Left lung (tissue), 10 donors: Measurements from ENCODE around the gene DLG4. TPM values are rescaled to one million over a fixed set of nuclear protein-coding genes. Genes with fewer than 3 reads are reported as not detected.

Experiments
- ATAC-seq: fragments of 200-7000 bp; cut with Tn5 transposase; one replicate; pipeline ENCODE4 v1.9.1; 2020; ENCODE audit warnings: moderate library complexity
- DNase-seq, 4 donors: peaks; one replicate each; pipeline ENCODE4 v3.0.0-alpha.2; 2013 to 2020
- H3K27ac ChIP-seq, 2 donors: fragments of 200-600 bp; sonication (generic) in 1 of 2; one replicate each; pipeline versions ENCODE4 v1.5.0 to v1.8.0; 2020 to 2021
- H3K27me3 ChIP-seq, 2 donors: fragments of 200-600 bp; sonication (generic) in 1 of 2; one replicate each; pipeline versions ENCODE4 v1.5.0 to v1.8.0; 2020 to 2021
- H3K36me3 ChIP-seq, 2 donors: fragments of 200-600 bp; sonication (generic) in 1 of 2; one replicate each; pipeline versions ENCODE4 v1.5.0 to v1.8.0; 2020 to 2021
- H3K4me1 ChIP-seq, 2 donors: fragments of 200-600 bp; one replicate each; pipeline ENCODE4 v1.8.0; 2021
- H3K4me3 ChIP-seq, 2 donors: fragments of 200-600 bp; sonication (generic) in 1 of 2; one replicate each; pipeline versions ENCODE4 v1.5.0 to v1.8.0; 2020 to 2021; ENCODE audit warnings: mild to moderate bottlenecking in 1 of 2
- H3K9me3 ChIP-seq, 2 donors: fragments of 200-600 bp; sonication (generic) in 1 of 2; one replicate each; pipeline versions ENCODE4 v1.5.0 to v1.8.0; 2020 to 2021
- CTCF ChIP-seq, 2 donors: fragments of 200-600 bp; sonication (generic) in 1 of 2; IDR thresholded peaks; one replicate each; pipeline versions ENCODE4 v1.5.0 to v1.8.0; 2021; ENCODE audit warnings: antibody characterized with exemption in 2 of 2
- intact Hi-C, 2 donors: fragments of 100-400 bp; cut with DNase I; formaldehyde crosslinking; loops; one replicate each; pipeline versions ENCODE4 v1.11.2 to v1.14.2; 2022
- polyA plus RNA-seq, 6 donors: library from polyadenylated mRNA; unstranded; fragments of 120-200 nt; gene quantifications; one replicate each; pipeline ENCODE4 v1.2.1, GENCODE V29; 2013; ENCODE audit not compliant: insufficient read length in 6 of 6
- total RNA-seq, 2 donors: library from RNA; stranded (reverse); fragmentation: NEBNext Ultra II Directional; extraction: Animal tissue kit (Norgen Biotek cat#: 25700); gene quantifications; one replicate each; pipeline ENCODE4 v1.2.1, GENCODE V29; 2021
- donor health status: DM: no; HTN: yes; CAD: no.
- donor health status: DM: no; HTN: no; CAD: no.

Gene DLG4
- total and polyA plus RNA-seq, 8 donors: 25.9 to 60.0 (median 45.1) TPM

DNA sequence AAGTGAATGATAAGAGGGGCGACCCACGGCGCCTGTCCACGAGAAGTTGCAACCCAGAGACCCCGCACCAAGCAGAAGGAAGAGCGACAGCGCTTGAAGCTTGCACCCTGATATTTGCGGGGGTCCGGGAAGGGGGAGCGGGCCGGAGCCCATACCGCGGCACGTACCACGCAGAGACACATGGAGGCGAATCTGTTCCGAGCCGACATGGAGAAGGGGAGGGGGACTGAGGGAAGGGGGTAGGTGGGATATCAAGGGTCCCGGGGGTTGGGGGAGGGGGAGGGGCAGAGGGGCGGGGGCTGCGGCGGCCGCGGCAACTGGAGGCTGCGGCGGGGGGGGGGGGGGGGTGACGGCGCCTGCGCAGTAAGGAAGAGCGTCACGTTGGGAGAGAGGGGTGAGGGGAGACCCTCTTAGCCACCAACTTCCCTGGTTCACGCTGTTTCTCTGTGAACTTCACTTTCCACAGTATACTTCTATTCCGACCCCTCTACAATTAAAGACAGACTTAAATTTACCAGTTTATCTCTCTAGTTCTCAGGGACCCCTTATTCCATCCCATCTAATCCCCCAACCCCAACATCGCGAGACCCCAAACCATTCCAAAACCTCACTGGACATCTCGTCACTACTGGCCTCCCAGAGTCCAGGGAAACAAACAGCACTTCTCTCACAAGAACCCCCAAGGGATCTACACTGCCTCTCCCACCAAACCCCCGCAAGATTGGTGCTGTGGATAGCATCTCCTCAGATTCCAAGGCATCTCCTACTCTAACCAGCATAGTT lies 8.0 kb downstream of the DLG4 start:
- no peak for TF ChIP-seq CTCF (IDR thresholded peaks at IDR 0.05)
- Histone ChIP-seq H3K36me3 (no peaks in the 10 kb centered on the region), H3K9me3 (no peaks in the 10 kb centered on the region), H3K4me1 (peaks cover 9 to 31% of the 10 kb centered on the region in 2 donors), H3K4me3 (no peak overlapping the region), H3K27me3 (no peaks in the 10 kb centered on the region), H3K27ac (no peak overlapping the region)
- no peak for DNase-seq
- intact Hi-C loops: no loop called here
- ATAC-seq: no peak

GRCh38 chr17:7208754-7209460 lies 10.7 kb downstream of the DLG4 start:
- Histone ChIP-seq H3K4me1 (peaks cover 3 to 15% of the 10 kb centered on the region in 2 donors), H3K36me3 (no peaks in the 10 kb centered on the region), H3K9me3 (no peaks in the 10 kb centered on the region), H3K27me3 (no peaks in the 10 kb centered on the region), H3K27ac (no peak overlapping the region), H3K4me3 (no peak overlapping the region)
- no peak for TF ChIP-seq CTCF (IDR thresholded peaks at IDR 0.05)
- intact Hi-C loops: no loop called here
- ATAC-seq: no peak
- peak in 1 of 4 donors; percentile 29 for DNase-seq

- no peaks in the 10 kb centered on the region for H3K27me3 ChIP-seq
- H3K4me1 ChIP-seq: peaks cover 3 to 11% of the 10 kb centered on the region in 2 donors
- H3K4me3 ChIP-seq: no peak overlapping the region
- DNase-seq (peak in 1 of 4 donors; percentile 45), ATAC-seq (no peak)
- intact Hi-C loops: no loop called here
- H3K36me3 ChIP-seq: peaks cover 0 to 7% of the 10 kb centered on the region in 2 donors
- no peaks in the 10 kb centered on the region for H3K9me3 ChIP-seq
- H3K27ac ChIP-seq: no peak overlapping the region
- no peak for TF ChIP-seq CTCF (IDR thresholded peaks at IDR 0.05)
These were observed 11.5 kb downstream of the DLG4 start for GRCh38 chr17:7208027-7208571.

GRCh38 chr17:7207120-7208001 lies 12.3 kb downstream of the DLG4 start:
- no peak for ATAC-seq
- no peaks in the 10 kb centered on the region for H3K9me3 ChIP-seq
- no peak for TF ChIP-seq CTCF (IDR thresholded peaks at IDR 0.05)
- intact Hi-C loops: no loop called here
- DNase-seq: peak in 1 of 4 donors; percentile 60
- H3K4me3 ChIP-seq: no peak overlapping the region
- H3K4me1 ChIP-seq: peaks cover 3 to 11% of the 10 kb centered on the region in 2 donors
- no peaks in the 10 kb centered on the region for H3K27me3 ChIP-seq
- peaks cover 0 to 13% of the 10 kb centered on the region in 2 donors for H3K36me3 ChIP-seq
- no peak overlapping the region for H3K27ac ChIP-seq
